H1 (cell line): ENCODE results near the gene CD58. TPM values are rescaled to one million over a fixed set of nuclear protein-coding genes. Genes with fewer than 3 reads are reported as not detected.

Source experiments
- CTBP2 ChIP-seq: IDR thresholded peaks from 2 replicates; pipeline ENCODE4 v1.7.0; 2011; ENCODE audit warnings: borderline replicate concordance, mild to moderate bottlenecking, moderate library complexity, mixed read lengths, low read length; ENCODE audit not compliant: insufficient read depth, insufficient read length
- GTF2F1 ChIP-seq: IDR thresholded peaks from 2 replicates; pipeline ENCODE4 v1.6.1; 2012; ENCODE audit warnings: low read depth, low read length, improper control_type of control experiment, borderline replicate concordance
- JUN ChIP-seq: IDR thresholded peaks from 2 replicates; pipeline ENCODE4 v1.6.1; 2011; ENCODE audit warnings: low read depth, mild to moderate bottlenecking, improper control_type of control experiment, low read length
- SIN3A ChIP-seq, 2 experiments: IDR thresholded peaks in 1 of 2; conservative IDR thresholded peaks in 1 of 2; 2 replicates each; pipeline ENCODE4 v1.6.1; 2011 to 2012; ENCODE audit warnings: low read length in 2 of 2, improper control_type of control experiment in 1 of 2, low read depth in 1 of 2, mild to moderate bottlenecking in 1 of 2
- polyA plus RNA-seq, 7 experiments: library from polyadenylated mRNA; depleted of rRNA in 3 of 7; stranded (reverse) in 5 of 7; unstranded in 2 of 7; fragments of >200 nt in 5 of 7; fragments of 200-250 nt in 2 of 7; gene quantifications; 1 replicate in 5 of 7; 2 replicates in 1 of 7; 4 replicates in 1 of 7; pipeline versions ENCODE4 v1.2.1 to v1.2.3, GENCODE V29; 2011 to 2013; ENCODE audit warnings: missing spikeins in 2 of 7, mixed read lengths in 2 of 7
- total RNA-seq: library from RNA; stranded (reverse); fragmentation: NEBNext Ultra II Directional; extraction: Animal tissue kit (Norgen Biotek cat#: 25700); gene quantifications from 2 replicates; pipeline ENCODE4 v1.2.1, GENCODE V29; 2021

Gene CD58
- total and polyA plus RNA-seq, 2 of the 8 experiments (the other 6 are each of a cell fraction or from before 2014, with no cell fraction given): 5.3 to 5.5 TPM

DNA sequence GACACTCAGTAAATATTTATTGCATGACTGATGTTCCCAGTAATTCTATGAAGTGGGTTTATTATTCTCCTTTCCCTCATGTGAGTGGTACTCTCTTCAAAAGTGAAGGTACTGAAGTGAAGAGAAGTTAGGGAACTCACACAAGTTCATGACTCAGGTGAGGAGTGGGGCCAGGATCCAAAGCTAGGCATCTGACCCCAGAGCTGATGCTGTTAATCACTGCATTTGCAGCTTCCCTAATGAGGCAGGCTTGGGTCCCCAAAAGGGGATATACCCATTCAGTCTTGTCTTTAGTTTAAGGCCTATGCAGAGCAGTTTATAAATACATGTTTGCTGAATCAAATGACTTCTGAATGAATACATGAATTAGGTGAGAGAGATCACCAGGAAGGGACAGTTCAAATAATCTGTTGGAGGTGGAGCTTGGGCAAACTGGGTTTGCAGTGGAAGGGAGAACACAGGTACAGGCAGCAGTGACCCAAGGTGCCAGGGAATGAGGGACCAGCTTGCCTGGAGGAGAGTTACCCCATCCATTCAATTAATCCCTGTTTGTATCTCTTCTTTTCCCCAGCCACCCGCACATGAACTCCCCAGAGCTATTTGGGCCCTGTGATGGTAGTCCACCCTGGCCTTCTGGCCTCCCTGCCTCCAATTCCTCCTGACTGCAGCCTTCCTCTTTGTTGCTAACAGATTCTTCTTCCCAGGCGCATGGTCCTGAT is 2.0 kb downstream of the CD58 start (continued):
- TF ChIP-seq GTF2F1 (no peak), JUN (no peak), SIN3A (conservative IDR thresholded peaks at IDR 0.05 in 1 of 2, IDR thresholded peaks at IDR 0.05 in 1 of 2; ENCODE audit: low read depth in 1 of 2, low read length in 2 of 2) (no peak), CTBP2 (no peak)
